MCF 10A (cell line): ENCODE data around the gene ITGA1. TPM values are rescaled to one million over a fixed set of nuclear protein-coding genes. Genes with fewer than 3 reads are reported as not detected.
"Not testable (repeated sequence)": the region's sequence is repeated elsewhere in the genome, so short reads cannot be mapped to it uniquely, and the experiment has no call there.

Source experiments
- BruUV-seq: library from RNA; stranded (reverse); fragments of 400-500 nt; replicated peaks from 2 replicates; lab custom pipeline; 2021; lab: Mats Ljungman, UMichigan
- CTCF ChIA-PET: fragments of 300-600 bp; sonication (Branson Sonifier 250); formaldehyde crosslinking; extraction: SDS; loops from one replicate; lab custom pipeline; 2021; ENCODE audit warnings: antibody characterized with exemption, inconsistent platforms; lab: Yijun Ruan, JAX
- POLR2A ChIA-PET: fragments of 300-600, 350-650 bp; sonication (Branson Sonifier 250); formaldehyde crosslinking; extraction: SDS; loops from one replicate; lab custom pipeline; 2020; ENCODE audit warnings: antibody characterized with exemption, inconsistent platforms; lab: Yijun Ruan, JAX
- DNase-seq: peaks from one replicate; pipeline ENCODE4 v3.0.0-alpha.2; 2018; ENCODE audit not compliant: unreplicated experiment
- H3K27ac Mint-ChIP-seq: one replicate; pipeline ENCODE4 v1.8.0; 2022; ENCODE audit warnings: mild to moderate bottlenecking, low read depth, mixed read lengths; ENCODE audit not compliant: unreplicated experiment
- H3K27me3 Mint-ChIP-seq: one replicate; pipeline ENCODE4 v1.8.0; 2022; ENCODE audit warnings: mixed read lengths; ENCODE audit not compliant: insufficient read depth, unreplicated experiment
- H3K36me3 Mint-ChIP-seq: one replicate; pipeline ENCODE4 v1.8.0; 2022; ENCODE audit warnings: mild to moderate bottlenecking, moderate library complexity, mixed read lengths; ENCODE audit not compliant: insufficient read depth, unreplicated experiment
- H3K4me1 Mint-ChIP-seq: one replicate; pipeline ENCODE4 v1.8.0; 2022; ENCODE audit warnings: mixed read lengths; ENCODE audit not compliant: insufficient read depth, unreplicated experiment
- H3K4me3 Mint-ChIP-seq: one replicate; pipeline ENCODE4 v1.8.0; 2022; ENCODE audit warnings: mild to moderate bottlenecking, moderate library complexity, mixed read lengths; ENCODE audit not compliant: unreplicated experiment
- H3K9me3 Mint-ChIP-seq: one replicate; pipeline ENCODE4 v1.8.0; 2022; ENCODE audit warnings: mixed read lengths; ENCODE audit not compliant: unreplicated experiment
- intact Hi-C: fragments of 100-400 bp; cut with micrococcal nuclease; formaldehyde crosslinking; loops from 2 replicates; pipeline ENCODE4 v1.14.1; 2022
- total RNA-seq: library from RNA; stranded (reverse); gene quantifications from 2 replicates; pipeline ENCODE4 v1.2.3, GENCODE V29; 2022
- TF ChIP-seq, protein P1 (sequence below): fragments of 200-600 bp; IDR thresholded peaks from one replicate; pipeline ENCODE4 v1.8.0; 2022; ENCODE audit warnings: antibody characterized with exemption, mild to moderate bottlenecking; ENCODE audit not compliant: unreplicated experiment

ITGA1 gene
- total RNA-seq, 1 experiment from 2014 or later, result 7.7 TPM

DNA sequence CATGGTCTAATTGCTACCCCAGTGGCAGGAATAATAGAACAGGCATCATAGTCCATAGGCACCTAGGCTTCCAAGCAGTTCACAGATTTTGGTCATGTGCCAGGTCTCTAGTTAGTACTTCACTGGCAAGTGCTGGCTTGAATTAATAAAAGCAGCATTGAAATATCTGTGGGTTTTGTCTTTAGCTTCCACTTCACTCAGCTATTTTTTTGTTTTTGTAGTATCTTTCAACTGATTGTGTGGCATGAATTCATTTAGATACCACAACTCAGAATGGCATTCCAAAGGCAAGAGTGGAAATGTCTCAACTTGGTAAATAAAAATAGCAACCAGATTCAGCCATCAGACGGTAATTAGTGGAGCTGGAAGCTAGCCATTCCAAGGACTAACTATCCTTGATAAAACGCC, 173.6 kb downstream of the ITGA1 start:
- H3K9me3 Mint-ChIP-seq, result no peaks in the 10 kb centered on the region
- H3K4me1 Mint-ChIP-seq, result peaks cover 15% of the 10 kb centered on the region
- POLR2A ChIA-PET, result interaction anchor here (0.6 to 1.7 kb wide), 7 partner anchors 9 to 162 kb away, joined by 3 to 14 read pairs (median 3); partner anchors contain the start of gene ITGA2
- TF ChIP-seq, protein P1, sequence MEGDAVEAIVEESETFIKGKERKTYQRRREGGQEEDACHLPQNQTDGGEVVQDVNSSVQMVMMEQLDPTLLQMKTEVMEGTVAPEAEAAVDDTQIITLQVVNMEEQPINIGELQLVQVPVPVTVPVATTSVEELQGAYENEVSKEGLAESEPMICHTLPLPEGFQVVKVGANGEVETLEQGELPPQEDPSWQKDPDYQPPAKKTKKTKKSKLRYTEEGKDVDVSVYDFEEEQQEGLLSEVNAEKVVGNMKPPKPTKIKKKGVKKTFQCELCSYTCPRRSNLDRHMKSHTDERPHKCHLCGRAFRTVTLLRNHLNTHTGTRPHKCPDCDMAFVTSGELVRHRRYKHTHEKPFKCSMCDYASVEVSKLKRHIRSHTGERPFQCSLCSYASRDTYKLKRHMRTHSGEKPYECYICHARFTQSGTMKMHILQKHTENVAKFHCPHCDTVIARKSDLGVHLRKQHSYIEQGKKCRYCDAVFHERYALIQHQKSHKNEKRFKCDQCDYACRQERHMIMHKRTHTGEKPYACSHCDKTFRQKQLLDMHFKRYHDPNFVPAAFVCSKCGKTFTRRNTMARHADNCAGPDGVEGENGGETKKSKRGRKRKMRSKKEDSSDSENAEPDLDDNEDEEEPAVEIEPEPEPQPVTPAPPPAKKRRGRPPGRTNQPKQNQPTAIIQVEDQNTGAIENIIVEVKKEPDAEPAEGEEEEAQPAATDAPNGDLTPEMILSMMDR, result no peak
- no peaks in the 10 kb centered on the region for H3K36me3 Mint-ChIP-seq
- CTCF ChIA-PET, result interaction anchor here (0.7 to 7.3 kb wide), 3 partner anchors 13 to 137 kb away, joined by 3 to 47 read pairs (median 3); no protein-coding TSS in a partner anchor
- peak; percentile 47 for DNase-seq
- no TSS peak for BruUV-seq
- no peak overlapping the region for H3K4me3 Mint-ChIP-seq
- intact Hi-C loops, result no loop called here
- no peaks in the 10 kb centered on the region for H3K27me3 Mint-ChIP-seq
- H3K27ac Mint-ChIP-seq, result no peak overlapping the region

- H3K36me3 Mint-ChIP-seq, result no peaks in the 10 kb centered on the region
- POLR2A ChIA-PET, result interaction anchor here (1.2 to 1.6 kb wide), 2 partner anchors 14 to 24 kb away, joined by 5 to 7 read pairs; no protein-coding TSS in a partner anchor
- H3K27me3 Mint-ChIP-seq, result no peaks in the 10 kb centered on the region
- intact Hi-C loops, result no loop called here
- H3K4me1 Mint-ChIP-seq, result peaks cover 6% of the 10 kb centered on the region
- CTCF ChIA-PET, result interaction anchor here (0.6 to 7.3 kb wide), 5 partner anchors 13 to 133 kb away, joined by 4 to 47 read pairs (median 6); no protein-coding TSS in a partner anchor
- DNase-seq, result no peak
- no TSS peak for BruUV-seq
- TF ChIP-seq, protein P1, result no peak
- no peak overlapping the region for H3K27ac Mint-ChIP-seq
- H3K4me3 Mint-ChIP-seq, result no peak overlapping the region
- H3K9me3 Mint-ChIP-seq, result peaks cover 11% of the 10 kb centered on the region
Measured at GRCh38 chr5:52963636-52964035, 175.9 kb downstream of the ITGA1 start.

DNA sequence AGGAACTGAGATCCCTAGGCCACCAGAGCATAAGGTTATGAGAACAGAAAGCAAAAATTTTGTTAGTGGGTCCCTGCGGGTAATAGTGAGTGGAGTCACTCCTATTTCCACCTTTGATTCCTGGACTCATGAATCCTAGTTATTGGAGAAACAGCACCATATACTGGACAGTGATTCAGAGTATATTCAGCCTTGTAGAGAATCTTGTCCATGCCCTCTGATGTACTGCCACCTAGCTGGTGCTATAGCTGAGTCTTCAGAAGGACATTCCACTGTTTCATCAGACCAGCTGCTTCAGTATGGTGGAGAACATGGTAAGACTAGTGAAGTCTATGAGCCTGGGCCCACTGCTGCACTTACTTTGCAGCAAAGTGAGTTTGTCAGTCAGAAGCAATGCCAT, 176.4 kb downstream of the ITGA1 start:
- H3K27me3 Mint-ChIP-seq, result no peaks in the 10 kb centered on the region
- POLR2A ChIA-PET, result interaction anchor here (0.7 to 1.2 kb wide), 2 partner anchors 15 to 1079 kb away, joined by 3 to 5 read pairs; no protein-coding TSS in a partner anchor
- H3K9me3 Mint-ChIP-seq, result peaks cover 15% of the 10 kb centered on the region
- TF ChIP-seq, protein P1, result no peak
- no TSS peak for BruUV-seq
- CTCF ChIA-PET, result interaction anchor here (0.6 to 7.3 kb wide), 5 partner anchors 12 to 133 kb away, joined by 4 to 47 read pairs (median 6); no protein-coding TSS in a partner anchor
- no peak for DNase-seq
- peaks cover 6% of the 10 kb centered on the region for H3K4me1 Mint-ChIP-seq
- H3K27ac Mint-ChIP-seq, result no peak overlapping the region
- H3K36me3 Mint-ChIP-seq, result no peaks in the 10 kb centered on the region
- H3K4me3 Mint-ChIP-seq, result no peak overlapping the region
- intact Hi-C loops, result no loop called here

DNA sequence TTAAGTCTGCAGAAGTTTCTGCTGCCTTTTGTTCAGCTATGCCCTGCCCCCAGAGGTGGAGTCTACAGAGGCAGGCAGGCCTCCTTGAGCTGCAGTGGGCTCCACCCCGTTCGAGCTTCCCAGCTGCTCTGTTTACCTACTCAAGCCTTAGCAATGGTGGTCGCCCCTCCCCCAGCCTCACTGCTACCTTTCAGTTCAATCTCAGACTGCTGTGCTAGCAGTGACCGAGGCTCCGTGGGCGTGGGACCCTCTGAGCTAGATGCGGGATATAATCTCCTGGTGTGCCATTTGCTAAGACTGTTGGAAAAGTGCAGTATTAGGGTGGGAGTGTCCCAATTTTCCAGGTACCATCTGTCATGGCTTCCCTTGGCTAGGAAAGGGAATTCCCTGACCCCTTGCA, 188.4 kb downstream of the ITGA1 start:
- POLR2A ChIA-PET, H3K27ac Mint-ChIP-seq, BruUV-seq, H3K27me3 Mint-ChIP-seq, DNase-seq, H3K4me3 Mint-ChIP-seq, H3K36me3 Mint-ChIP-seq, H3K4me1 Mint-ChIP-seq, intact Hi-C loops, H3K9me3 Mint-ChIP-seq: not testable (repeated sequence)
- CTCF ChIA-PET, result interaction anchor here (0.7 kb wide), 2 partner anchors 12 to 73 kb away, joined by 3 to 4 read pairs; no protein-coding TSS in a partner anchor
